ENCODE measurements around the gene ENTPD7. TPM values are rescaled to one million over a fixed set of nuclear protein-coding genes. Genes with fewer than 3 reads are reported as not detected.

Gene ENTPD7
- total RNA-seq, 1 donor from 2014 or later, result 20.6 TPM

- no peak for DNase-seq (ENCODE audit: low spot score in 2 of 2, unreplicated experiment in 2 of 2)
- no peak for TF ChIP-seq CTCF (IDR thresholded peaks at IDR 0.05; ENCODE audit: unreplicated experiment)
- Mint-ChIP-seq H3K4me1 (peaks cover 2% of the 10 kb centered on the region), H3K9me3 (no peaks in the 10 kb centered on the region), H3K4me3 (no peak overlapping the region), H3K36me3 (no peaks in the 10 kb centered on the region), H3K27me3 (ENCODE audit: low read depth) (peaks cover 15% of the 10 kb centered on the region), H3K27ac (no peak overlapping the region)
Observed at GRCh38 chr10:99631496-99631895, 27.8 kb upstream of the ENTPD7 start.

DNA sequence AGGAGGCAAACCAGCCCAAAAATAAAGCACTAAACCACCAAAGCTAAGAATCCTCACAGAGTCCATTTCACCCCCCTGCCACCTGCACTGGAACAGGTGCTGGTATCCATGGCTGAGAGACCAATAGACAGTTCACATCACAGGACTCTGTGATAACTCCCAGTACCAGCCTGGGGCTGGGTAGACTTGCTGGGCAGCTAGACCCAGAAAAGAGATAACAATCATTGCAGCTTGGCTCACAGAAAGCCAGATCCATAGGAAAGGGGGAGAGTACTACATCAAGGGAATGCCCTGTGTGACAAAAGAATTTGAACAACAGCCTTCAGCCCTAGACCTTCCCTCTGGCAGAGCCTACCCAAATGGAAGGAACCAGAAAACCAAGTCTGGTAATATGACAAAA lies 25.5 kb upstream of the ENTPD7 start:
- no peak overlapping the region for H3K27ac Mint-ChIP-seq
- no peak for DNase-seq (ENCODE audit: low spot score in 2 of 2, unreplicated experiment in 2 of 2)
- H3K27me3 Mint-ChIP-seq (ENCODE audit: low read depth), result peaks cover 36% of the 10 kb centered on the region
- peaks cover 2% of the 10 kb centered on the region for H3K4me1 Mint-ChIP-seq
- H3K9me3 Mint-ChIP-seq, result peaks cover 6% of the 10 kb centered on the region
- no peaks in the 10 kb centered on the region for H3K36me3 Mint-ChIP-seq
- no peak for TF ChIP-seq CTCF (IDR thresholded peaks at IDR 0.05; ENCODE audit: unreplicated experiment)
- no peak overlapping the region for H3K4me3 Mint-ChIP-seq

DNA sequence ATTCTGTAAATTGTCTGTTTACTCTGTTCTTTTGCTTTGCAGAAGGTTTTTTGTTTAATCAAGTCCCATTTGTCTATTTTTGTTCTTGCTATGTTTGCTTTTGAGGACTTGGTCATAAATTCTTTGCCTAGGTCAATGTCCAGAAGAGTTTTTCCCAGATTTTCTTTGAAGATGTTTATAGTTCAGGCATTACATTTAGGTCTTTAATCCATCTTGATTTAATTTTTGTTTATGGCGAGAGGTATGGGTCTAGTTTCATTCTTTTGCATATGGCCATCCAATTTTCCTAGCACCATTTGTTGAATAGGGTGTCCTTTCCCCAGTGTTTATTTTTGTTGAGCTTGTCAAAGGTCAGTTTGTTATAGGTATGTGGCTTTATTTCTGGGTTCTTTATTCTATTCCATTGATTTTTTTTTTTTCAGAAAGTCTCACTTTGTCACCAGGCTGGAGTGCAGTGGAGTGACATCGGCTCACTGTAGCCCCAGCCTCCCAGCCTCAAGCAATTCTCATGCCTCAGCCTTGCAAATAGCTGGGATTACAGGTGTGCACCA lies 11.6 kb upstream of the ENTPD7 start:
- H3K9me3 Mint-ChIP-seq, result peaks cover 25% of the 10 kb centered on the region

DNA sequence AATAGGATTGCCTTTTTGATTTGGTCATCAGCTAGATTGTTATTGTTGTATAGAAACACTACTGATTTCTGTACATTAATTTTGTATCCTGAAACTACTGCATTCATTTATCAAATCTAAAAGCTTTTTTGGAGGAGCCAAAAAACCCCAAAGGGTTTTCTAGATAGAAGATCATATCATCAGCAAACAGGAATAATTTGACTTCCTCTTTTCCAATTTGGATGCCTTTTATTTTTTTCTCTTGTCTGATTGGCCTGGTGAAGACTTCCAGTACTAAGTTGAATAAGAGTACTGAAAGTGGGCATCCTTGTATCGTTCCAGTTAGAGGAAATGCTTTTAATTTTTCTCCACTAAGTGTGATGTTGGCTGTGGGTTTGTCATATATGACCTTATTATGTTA lies 10.6 kb upstream of the ENTPD7 start:
- H3K9me3 Mint-ChIP-seq, result peaks cover 25% of the 10 kb centered on the region
- no peak for TF ChIP-seq CTCF (IDR thresholded peaks at IDR 0.05; ENCODE audit: unreplicated experiment)
- no peak for DNase-seq (ENCODE audit: low spot score in 2 of 2, unreplicated experiment in 2 of 2)
- peaks cover 6% of the 10 kb centered on the region for H3K36me3 Mint-ChIP-seq
- no peak overlapping the region for H3K4me3 Mint-ChIP-seq
- H3K27me3 Mint-ChIP-seq (ENCODE audit: low read depth), result peaks cover 16% of the 10 kb centered on the region
- H3K4me1 Mint-ChIP-seq, result no peaks in the 10 kb centered on the region
- H3K27ac Mint-ChIP-seq, result no peak overlapping the region

More for the DNA sequence above, 11.6 kb upstream of the ENTPD7 start:
- no peak for DNase-seq (ENCODE audit: low spot score in 2 of 2, unreplicated experiment in 2 of 2)
- no peak overlapping the region for H3K4me3 Mint-ChIP-seq
- no peak overlapping the region for H3K27ac Mint-ChIP-seq
- TF ChIP-seq CTCF (IDR thresholded peaks at IDR 0.05; ENCODE audit: unreplicated experiment), result no peak
- H3K27me3 Mint-ChIP-seq (ENCODE audit: low read depth), result peaks cover 16% of the 10 kb centered on the region
- no peaks in the 10 kb centered on the region for H3K4me1 Mint-ChIP-seq
- H3K36me3 Mint-ChIP-seq, result peaks cover 6% of the 10 kb centered on the region

DNA sequence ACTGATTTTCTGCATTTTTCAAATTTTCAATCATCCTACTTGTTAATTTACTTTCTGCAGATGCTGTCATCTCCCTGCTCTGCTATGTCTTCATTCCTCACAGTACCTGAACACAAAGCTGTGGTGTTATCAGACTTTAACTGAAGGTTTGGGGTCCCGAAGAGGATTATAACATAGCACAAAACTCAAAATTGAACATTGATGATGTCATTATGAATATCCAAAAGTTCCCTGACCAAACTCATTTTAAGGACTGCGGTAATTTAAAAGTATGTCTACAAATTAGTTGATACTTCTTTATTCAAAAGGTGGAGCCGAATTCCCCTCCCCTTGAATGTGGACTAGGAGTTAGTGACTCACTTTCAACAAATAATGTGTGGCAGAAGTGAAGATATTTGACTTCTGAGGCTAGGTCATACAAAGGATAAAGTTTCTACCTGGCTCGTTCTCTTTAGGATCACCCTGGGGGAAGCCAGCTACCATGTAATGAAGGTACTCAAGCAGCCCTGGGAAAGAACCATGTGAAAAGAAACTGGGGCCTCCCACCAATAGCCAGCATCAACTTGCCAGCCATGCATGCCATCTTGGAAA lies 6.4 kb upstream of the ENTPD7 start:
- no peak for DNase-seq (ENCODE audit: low spot score in 2 of 2, unreplicated experiment in 2 of 2)
- Mint-ChIP-seq H3K4me1 (peaks cover 9% of the 10 kb centered on the region), H3K9me3 (peaks cover 7% of the 10 kb centered on the region), H3K4me3 (no peak overlapping the region), H3K36me3 (no peaks in the 10 kb centered on the region), H3K27ac (no peak overlapping the region), H3K27me3 (ENCODE audit: low read depth) (peaks cover 13% of the 10 kb centered on the region)
- no peak for TF ChIP-seq CTCF (IDR thresholded peaks at IDR 0.05; ENCODE audit: unreplicated experiment)

Measured in mesothelial cell of epicardium (in vitro differentiated cells).